Testis (tissue), 2 donors: ENCODE results near the gene TP53AIP1.

Experiments used
- CTCF ChIP-seq, 3 experiments: fragments of 450-650 bp in 2 of 3; fragments of 200-600 bp in 1 of 3; sonication (generic) in 1 of 3; IDR thresholded peaks; one replicate each; pipeline ENCODE4 v1.5.1; 2016 to 2019; ENCODE audit warnings: antibody characterized with exemption in 3 of 3, mild to moderate bottlenecking in 2 of 3, moderate library complexity in 1 of 3
- POLR2A ChIP-seq: fragments of 450-650 bp; IDR thresholded peaks from one replicate; pipeline ENCODE4 v1.6.1; 2017; ENCODE audit warnings: antibody characterized with exemption, mild to moderate bottlenecking, moderate library complexity

DNA sequence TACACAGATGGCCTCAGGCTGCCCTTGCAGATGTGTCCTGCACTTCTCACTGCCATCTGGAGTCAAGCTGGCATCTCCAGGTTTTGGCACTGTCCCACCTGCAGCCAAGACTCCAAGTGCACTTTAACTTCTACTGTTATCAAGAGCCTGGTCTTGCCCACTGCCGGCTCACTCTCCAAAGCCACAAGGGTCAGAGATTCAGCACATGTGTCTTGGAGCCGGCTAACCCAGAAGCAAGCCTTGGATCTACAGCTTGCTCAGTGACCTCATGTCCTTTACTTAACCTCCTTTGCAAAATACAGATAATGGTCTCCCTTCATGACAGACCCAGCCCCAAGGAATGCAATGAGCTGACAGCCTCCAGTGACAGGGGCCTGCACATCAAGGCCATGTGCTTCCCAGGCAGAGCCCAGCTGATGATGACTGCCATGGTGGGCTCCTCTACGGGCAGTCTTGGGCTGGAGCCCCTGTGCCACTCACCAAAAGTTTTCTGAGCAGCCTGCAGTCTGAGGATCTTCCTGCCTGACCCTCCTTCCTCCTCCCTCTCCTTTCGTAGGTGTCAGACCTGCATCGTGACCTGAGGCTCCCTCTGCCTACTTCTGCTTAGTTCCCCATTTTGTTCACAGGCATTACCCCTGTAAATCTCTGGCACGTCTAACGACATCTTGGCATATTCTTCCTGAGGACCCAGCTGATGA is 9.0 kb downstream of the TP53AIP1 start:
- no peak for TF ChIP-seq CTCF (IDR thresholded peaks at IDR 0.05)
- no peak for TF ChIP-seq POLR2A
